Activated naive CD8-positive, alpha-beta T cell treated with anti-CD3 and anti-CD28 coated beads, Interleukin-2, amount 50 U/mL, for 16 hours (primary cell): ENCODE measurements around the gene CFAP74.
"Not testable (repeated sequence)": the region's sequence is repeated elsewhere in the genome, so short reads cannot be mapped to it uniquely, and the experiment has no call there.

Source experiments
- DNase-seq: peaks from one replicate; pipeline ENCODE4 v3.0.0-alpha.2; 2020; ENCODE audit warnings: low read depth, low spot score

Gene CFAP74

GRCh38 chr1:1988061-1988945 is 15.3 kb downstream of the CFAP74 start:
- no peak for DNase-seq

GRCh38 chr1:1987142-1987510 is 16.5 kb downstream of the CFAP74 start:
- no peak for DNase-seq

- DNase-seq: no peak
Measured at GRCh38 chr1:1986451-1987141, 17.0 kb downstream of the CFAP74 start.

GRCh38 chr1:1985375-1986050 is 18.1 kb downstream of the CFAP74 start:
- DNase-seq: no peak

- no peak for DNase-seq
Measured at GRCh38 chr1:1984560-1985070, 19.0 kb downstream of the CFAP74 start.

GRCh38 chr1:1982379-1983232 is 21.0 kb downstream of the CFAP74 start:
- no peak for DNase-seq

GRCh38 chr1:1981631-1982327 is 21.8 kb downstream of the CFAP74 start:
- not testable (repeated sequence) for DNase-seq

GRCh38 chr1:1981142-1981500 is 22.5 kb downstream of the CFAP74 start:
- no peak for DNase-seq

GRCh38 chr1:1980467-1981141 is 23.0 kb downstream of the CFAP74 start:
- DNase-seq: no peak

GRCh38 chr1:1979482-1980165 is 24.0 kb downstream of the CFAP74 start:
- no peak for DNase-seq

GRCh38 chr1:1978690-1979481 is 24.7 kb downstream of the CFAP74 start:
- not testable (repeated sequence) for DNase-seq

GRCh38 chr1:1978108-1978507 is 25.5 kb downstream of the CFAP74 start:
- no peak for DNase-seq

GRCh38 chr1:1976031-1976430 is 27.6 kb downstream of the CFAP74 start:
- DNase-seq: no peak

- no peak for DNase-seq
Measured at GRCh38 chr1:1975535-1975934, 28.1 kb downstream of the CFAP74 start.

- no peak for DNase-seq
Measured at GRCh38 chr1:1974834-1975233, 28.8 kb downstream of the CFAP74 start.

GRCh38 chr1:1973716-1974642 is 29.6 kb downstream of the CFAP74 start:
- DNase-seq: no peak

- no peak for DNase-seq
Measured at GRCh38 chr1:1972976-1973715, 30.4 kb downstream of the CFAP74 start.
